HG02870 (cell line): Measurements from ENCODE around the gene NR4A1.

Experiments
- ATAC-seq: cut with Tn5 transposase; IDR thresholded peaks from one replicate; pipeline ENCODE4 v1.9.1; 2021; ENCODE audit warnings: mild to moderate bottlenecking, moderate library complexity; ENCODE audit not compliant: unreplicated experiment

NR4A1 gene

DNA sequence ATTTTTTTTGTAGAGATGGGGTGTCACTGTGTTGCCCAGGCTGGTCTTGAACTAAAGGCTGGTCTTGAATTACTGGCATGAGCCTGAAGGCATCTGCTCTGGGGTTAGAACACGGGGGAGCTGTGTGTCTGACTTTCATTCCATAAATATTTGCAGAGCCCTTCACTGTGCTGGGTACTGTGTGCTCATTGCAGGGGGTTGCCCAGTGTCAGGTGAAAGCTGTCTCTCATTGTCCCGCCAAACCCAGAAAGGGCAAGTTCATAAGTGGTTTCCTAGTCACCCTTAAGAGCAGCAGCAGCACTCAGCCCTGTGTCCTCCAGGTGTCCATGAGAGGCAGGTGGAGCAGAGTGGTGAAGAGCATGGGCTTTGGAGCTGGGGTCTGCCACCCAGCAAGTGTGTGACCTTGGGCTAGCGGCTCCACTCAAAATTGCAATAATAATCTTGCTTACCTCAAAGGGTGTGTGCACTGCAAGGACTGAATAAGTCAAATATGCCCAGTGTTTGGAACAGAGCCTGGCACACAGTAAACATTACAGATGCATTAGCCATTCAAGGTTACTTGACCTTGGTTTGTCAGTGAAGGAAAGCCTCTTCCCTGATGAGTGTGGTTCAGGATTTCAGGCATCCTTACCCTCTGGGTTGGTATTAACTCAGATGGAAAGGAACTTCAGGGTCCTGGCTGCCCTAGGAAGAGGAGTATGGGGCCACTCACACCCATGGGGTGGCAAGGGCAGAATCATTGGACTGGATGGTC is 23.9 kb downstream of the NR4A1 start:
- ATAC-seq: no peak

DNA sequence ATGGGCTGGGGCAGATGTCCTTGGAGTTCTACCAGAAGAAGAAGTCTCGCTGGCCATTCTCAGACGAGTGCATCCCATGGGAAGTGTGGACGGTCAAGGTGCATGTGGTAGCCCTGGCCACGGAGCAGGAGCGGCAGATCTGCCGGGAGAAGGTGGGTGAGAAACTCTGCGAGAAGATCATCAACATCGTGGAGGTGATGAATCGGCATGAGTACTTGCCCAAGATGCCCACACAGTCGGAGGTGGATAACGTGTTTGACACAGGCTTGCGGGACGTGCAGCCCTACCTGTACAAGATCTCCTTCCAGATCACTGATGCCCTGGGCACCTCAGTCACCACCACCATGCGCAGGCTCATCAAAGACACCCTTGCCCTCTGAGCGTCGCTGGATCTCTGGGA is 25.6 kb downstream of the NR4A1 start:
- ATAC-seq: no peak

DNA sequence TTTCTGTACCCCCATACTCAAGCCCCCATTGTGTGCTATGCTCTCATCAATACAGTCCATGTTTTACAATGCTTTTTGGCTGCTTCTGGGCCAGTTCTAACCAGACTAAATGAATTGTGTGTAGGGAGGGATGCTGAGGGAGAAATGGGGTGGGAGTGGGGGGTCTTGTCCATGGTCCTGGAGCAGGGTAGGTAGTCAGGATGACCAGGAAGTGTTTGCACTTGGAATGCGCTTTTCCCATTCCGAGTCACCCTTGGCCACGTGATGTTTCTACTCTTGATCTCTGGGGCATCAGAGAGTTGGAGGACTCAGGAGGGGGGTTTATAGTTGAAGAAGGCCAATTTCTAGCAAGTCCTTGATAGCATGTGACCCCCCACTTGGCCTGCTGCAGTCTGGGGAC is 27.0 kb downstream of the NR4A1 start:
- no peak for ATAC-seq

DNA sequence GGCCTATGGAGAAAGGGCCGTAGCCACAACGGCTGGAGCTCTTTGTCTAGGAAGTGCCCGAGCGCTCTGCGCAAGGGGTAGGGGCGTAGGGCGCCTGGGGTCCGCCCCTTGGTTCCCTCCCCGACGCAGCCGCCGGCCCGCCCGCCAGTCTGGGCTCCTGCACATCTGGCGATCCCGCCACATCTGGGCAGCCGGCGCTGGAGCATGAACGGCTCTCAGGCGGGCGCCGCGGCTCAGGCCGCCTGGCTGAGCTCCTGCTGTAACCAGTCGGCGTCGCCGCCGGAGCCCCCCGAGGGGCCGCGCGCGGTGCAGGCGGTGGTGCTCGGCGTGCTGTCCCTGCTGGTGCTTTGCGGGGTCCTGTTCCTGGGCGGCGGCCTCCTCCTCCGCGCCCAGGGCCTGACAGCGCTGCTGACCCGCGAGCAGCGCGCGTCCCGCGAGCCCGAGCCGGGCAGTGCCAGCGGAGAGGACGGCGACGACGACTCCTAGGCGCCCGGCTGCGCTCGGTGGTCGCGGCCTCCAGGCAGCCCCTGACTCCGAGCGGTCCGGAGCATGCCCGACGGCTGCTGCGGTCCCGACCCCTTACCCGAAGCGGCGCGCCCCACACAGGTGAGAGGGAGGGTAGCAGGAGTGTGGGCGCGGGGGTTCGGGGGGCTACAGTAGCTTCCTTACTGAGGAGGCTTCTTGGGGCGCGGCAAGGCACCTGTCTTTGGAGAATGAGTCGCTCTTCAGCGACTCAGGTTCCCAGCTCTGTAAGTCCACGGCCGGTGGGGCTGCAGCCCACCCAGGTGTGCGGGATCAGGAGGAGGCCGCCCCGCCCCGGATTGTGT is 28.5 kb downstream of the NR4A1 start, which contains the start of gene SMIM41:
TSS of gene SMIM41 (plus strand) at position 129 of the 827 bp plus-strand sequence. CDS start at position 205, 76 bp downstream.
- no peak for ATAC-seq

DNA sequence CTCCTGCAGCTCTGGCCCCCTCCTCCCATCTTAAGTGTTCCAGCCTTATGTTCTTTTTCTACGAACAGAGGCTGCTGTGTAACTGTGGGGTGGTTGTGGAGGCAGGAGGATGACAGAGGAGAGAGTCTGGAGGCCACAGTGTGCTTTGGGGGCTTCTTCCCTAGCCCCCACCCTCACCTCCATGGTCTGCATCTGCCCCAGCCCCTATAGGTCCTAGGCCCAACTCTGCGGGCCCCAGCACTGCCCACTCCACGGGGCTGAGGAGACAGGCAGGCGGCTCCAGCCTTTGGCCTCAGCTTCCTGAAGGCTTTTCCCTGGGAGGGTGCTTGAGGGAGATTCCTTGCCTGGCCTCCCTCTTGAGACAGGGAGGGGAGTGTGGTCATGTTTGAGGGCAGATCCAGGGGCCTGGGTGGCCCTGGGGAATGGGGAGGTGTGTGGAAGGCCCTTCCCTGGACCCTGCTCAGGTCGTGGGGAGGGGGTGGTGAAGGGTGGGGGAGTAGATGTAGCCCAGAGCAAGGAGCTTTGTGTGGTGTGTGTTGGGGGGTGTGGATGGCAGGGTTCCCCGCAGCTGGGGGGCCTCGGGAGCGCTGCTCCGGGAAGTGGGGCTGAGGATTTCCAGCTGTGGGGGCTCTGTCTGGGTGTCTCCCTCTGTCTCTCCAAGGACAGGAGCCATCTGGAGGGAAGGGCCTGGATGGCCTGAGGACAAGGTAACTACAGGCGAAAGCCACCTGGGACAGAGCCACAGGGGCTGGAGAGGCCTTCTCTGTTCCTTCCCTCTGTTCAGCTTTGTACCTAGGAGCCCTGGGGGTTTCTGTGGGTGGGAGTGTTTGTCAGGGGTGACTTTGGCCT is 29.4 kb downstream of the NR4A1 start:
- no peak for ATAC-seq

DNA sequence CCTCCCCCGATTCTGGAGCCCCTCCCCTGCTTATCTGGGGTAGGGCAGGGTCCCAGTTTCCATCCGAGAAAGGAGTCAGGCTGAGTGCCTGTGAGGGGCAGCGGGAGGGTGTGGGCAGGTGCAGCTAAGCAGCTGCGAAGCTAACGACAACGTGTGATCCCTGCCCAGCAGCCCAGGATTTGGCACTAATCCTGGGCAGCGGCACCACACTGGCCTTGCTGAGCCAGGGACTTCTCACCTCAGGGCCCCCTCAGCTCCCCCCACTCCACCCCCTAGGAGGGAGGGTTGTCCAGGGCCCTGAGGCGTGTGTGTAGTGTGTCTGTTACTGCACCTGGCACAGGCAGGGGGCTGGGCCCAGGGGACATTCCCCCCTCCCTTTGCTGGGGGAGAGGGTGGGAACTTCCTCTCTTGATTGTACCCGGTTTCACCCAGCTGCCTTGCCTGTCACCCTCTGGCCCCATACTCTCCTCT is 30.1 kb downstream of the NR4A1 start:
- peak; percentile 44 for ATAC-seq

DNA sequence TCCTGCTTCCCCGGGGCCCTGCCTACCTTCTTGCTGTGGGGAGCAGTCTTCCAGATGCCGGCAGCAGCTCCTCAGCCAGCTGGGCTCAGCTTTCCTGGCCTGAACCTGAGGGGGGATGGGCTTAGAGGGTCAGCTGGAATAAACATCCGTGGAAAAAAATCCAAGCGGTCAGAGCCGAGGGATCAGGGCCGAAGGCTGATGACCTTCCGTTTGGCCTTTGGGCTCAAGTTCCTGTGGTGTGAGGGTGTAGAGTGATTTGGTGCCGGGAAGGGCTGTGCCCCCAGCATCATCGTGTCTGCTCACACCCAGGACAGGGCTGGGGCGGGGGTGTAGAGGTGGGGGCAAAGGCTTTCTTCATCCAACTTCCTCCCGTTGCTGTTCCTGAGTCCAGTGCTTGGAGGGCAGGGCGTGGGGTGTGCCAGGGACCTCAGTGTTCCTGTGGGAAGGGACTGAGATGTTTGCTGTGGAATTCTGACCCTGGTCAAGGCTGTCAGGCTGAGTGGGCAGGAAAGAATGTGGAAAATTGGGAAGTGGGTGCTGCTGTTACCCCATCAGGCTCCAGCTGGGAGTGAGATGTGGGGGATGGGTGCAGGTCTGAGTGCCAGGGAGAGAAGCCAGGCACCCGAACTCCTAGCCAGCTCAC is 30.9 kb downstream of the NR4A1 start:
- no peak for ATAC-seq

DNA sequence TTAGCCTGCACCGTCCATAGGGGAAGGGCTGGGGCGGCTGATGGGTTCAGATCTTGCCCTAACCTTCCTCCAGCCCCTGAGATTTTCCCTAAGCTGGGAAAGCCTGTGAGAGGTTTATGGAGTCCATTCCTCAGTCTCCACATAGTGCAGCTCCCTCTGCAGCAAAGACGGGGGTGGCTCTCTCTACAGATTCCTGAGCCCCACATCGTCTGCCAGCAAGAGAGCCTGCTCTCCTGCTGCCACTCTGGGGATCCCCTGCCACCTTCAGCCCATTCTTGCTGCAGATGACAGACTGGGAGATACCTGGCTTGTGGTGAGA is 31.4 kb downstream of the NR4A1 start:
- no peak for ATAC-seq

DNA sequence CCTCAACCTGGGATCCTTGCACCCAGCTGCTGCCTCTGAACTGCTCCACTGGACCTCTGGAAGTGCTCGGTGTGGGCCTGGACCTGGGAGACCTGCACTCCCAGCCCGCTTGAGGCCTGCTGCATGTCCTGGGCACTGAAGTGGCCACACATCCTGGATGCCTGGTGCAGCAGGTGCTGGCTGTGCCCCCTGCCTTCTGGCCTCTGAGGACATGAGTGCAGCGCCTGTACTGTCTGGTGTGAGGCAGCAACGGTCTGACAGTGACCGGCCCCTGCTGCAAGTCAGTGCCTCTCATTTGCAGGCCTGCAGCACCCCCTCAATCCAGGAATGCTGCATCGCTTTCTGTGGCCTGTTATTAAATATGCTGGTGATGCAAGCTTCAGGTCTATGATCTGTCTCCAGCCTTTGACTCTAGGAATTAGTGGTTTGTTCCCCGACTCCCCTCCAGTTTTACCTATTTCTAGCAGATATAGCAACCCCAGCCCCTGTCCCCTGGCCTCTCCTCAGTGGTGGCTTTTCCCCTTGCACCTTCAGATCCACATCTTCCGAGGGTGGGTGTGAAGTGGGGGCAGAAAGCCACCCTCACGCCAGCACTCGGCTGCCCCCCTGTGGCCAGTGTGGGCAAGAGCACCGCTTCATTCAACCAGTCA is 31.9 kb downstream of the NR4A1 start:
- ATAC-seq: no peak

DNA sequence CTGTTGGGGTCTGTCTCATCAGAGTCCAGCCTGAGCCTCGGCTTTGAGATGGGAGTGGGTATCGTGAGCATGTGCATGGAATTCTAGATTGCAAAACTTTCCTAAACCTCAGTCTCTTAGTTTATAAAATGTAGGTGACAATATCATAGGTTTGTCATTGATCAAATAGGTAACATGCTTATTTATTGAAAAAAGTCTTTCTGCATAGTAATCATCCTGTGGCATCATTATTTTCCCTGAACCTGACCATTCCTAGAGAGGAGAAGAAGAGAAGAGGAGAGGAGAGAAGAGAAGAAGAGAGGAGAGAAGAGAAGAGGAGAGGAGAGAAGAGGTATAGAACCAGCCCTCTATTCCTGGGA is 32.4 kb downstream of the NR4A1 start:
- ATAC-seq: no peak

DNA sequence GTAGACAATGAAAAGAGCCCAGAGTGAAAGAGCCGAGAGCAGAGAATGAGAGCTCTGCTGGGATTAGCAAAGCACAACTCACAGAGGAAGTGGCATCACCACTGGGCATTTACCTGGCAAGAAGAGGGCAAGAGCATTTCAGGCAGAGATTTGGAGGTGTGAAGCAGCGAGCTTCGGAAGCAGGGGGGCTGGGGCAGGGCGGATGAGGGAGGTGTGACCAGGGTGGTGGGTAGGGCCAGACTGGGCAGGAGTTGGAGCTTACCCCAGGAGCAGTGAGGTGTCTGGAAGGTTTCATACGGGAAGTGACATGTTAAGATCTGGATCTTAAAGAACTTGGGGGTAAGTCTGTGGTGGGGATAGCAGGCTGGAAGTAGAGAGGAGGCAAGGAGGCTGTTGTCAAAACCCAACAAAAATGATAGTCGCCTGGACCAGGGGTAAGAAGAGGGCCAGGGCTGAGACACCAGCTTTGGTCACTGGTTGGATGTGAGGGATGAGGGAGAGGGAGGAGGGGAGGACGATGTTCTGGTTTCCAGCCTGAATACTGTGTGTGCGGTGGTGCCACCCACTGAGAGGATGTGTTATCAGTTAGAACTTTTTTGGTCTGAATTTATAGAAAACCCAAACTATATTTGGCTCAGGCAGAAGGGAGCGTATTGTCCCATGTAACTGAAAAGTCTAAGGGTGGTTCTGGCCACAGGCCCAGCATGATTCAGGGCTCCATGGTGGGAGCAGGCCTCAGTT is 33.4 kb downstream of the NR4A1 start:
- no peak for ATAC-seq

DNA sequence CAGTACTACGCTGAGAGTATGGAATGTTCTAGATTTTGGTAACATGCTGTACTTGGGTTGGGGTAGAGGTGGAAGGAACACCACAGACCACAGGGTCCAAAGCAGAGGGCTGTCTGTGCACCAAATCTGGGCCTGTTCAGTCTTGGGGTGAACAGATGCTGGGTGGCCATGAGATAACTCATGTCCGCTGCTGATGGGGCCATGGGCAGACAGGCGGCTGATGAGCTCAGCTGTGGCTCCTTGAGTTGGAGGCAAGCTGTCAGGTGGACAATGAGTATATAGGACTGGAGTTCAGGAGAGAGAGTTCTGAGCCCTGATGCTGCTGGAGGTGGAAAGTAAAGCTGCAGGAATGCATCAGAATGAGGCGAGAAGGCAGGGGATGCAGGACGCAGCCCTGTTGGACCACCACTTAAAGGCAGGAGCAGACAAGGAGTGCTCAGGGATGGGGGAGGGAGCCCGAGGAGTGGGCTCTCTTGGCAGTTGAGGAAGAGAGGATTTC is 34.5 kb downstream of the NR4A1 start:
- no peak for ATAC-seq

DNA sequence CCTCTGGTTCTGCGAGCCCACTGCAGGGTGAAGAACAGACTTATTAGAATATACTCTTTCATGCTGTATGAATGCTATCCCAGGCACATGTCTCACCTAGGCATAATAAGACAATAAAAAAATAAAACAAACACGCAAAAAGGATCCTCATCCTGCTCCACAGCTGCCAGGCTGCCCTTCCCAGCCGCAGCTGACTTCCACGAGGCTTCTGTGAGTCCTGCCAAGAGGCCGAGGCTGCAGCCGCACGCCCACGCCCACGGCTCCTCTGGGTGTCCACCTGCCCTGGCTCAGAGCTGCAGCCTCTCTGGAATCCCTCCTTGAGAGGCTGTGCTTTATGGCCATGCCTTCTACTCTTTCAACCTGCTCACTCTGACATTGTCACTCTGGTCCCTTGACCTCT is 35.1 kb downstream of the NR4A1 start:
- ATAC-seq: no peak

DNA sequence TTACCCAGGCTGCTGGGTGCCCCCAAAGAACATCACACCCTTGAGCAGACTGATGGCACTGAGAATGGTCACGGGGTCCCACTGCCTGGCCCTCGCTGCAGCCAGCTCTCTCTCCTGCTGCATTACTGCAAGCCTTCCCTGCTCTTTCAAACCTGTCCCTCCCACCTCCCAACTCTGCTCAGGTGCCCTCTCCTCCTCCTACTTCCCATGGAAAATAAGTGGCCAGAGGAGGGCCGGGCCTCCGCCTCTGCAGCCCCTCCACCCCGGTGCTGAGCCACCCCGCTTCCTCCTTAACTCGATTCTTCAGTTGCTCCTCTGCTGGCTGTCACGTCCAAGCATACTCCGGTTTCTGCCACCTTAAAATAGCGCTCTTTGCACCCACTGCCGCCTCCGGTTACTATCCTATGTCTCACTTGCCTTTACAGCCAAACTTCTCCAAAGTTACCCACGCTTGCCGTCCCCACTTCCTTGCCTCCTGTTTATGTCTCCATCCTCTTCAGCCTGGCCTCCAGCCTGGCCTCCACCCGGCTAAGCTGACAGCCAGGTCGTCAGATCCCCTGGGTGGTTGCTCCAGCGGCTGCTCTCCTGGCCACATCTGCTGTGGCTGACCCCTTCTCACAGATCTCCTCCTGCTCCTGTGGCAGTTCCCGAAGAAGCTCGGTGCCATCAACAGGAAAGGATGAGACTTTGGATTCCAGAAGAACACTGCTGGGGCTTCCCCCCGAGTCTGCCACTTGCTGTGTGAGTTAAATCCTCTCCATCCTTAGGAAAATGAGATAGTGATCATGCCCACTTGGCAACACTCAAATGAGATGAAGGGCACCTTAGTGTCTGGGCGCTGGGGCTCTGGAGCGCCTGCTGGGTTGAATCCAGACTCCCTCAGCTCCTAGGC is 35.9 kb downstream of the NR4A1 start:
- ATAC-seq: no peak

DNA sequence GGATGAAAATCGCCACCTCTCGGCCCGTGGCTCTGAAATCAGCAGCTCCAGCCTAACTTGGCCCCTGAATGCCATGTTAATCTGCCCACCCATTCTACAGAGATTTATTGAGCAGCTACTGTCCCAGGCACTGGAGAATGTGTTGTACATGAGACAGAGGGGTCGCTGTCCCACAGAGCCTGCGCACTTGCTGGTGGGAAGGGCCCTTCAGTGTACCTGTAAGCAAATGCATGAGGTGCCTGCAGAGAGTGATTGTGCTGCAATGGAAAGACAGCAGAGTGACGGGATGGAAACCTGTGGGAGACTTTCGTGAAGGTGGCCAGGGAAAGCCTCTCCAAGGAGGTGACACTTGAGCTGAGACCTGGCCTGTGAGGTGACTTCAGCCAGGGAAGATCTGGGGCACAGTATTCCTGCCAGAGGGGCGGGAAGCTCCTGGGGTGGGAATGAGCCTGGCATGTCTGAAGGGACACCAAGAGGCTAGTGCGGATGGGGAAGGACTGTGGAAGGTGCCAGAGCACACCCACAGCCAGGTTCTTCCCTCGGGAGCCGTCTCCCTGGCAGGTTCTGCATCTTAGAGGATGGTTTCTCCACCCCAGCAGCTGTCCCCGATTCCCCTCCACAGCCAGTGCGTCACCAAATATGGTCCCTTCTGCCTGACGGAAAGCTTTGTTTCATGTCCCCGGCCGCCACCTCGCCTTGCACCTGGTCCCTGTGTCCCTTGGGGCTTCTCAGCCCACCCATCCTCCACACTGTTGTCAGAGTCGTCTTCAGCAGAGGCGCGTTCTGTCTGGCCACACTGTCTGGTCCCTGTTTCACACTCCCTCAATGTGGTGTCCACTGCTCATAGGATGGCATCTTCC is 36.9 kb downstream of the NR4A1 start:
- ATAC-seq: no peak

DNA sequence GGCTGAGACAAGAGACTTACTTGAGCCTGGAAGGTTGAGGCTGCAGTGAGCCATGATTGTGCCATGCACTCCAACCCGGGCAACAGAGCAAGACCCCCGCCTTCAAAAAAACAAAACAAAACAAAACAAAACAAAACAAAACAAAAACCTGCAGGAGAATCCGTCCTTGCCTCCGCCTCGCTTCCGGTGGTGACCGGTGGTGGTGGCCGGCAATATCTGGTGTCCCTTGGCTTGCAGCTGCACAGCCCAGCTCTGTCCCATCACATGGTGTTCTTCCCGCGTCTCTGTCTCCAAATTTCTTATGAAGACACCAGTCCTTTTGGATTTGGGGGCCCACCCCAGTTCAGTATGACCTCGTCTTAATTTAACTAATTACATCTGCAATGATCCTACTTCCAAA is 38.2 kb downstream of the NR4A1 start:
- no peak for ATAC-seq

DNA sequence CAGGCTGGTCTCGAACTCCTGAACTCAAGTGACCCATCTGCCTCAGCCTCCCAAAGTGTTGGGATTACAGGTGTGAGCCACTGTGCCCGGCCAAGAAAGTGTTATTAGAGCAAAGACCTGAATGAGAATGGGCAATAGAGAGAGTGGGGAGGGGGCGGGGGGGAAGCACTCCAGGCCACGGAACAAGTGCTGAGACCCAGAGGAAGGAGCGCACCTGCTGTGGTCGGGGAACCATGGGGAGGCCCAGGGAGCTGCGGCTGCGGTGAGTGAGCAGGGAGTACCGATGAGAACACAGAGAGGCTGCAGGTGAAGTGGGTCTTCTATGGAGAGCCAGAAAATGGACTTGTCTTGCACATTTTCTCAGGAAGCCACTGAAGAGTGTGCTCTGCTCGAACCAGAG is 39.0 kb downstream of the NR4A1 start:
- ATAC-seq: no peak

DNA sequence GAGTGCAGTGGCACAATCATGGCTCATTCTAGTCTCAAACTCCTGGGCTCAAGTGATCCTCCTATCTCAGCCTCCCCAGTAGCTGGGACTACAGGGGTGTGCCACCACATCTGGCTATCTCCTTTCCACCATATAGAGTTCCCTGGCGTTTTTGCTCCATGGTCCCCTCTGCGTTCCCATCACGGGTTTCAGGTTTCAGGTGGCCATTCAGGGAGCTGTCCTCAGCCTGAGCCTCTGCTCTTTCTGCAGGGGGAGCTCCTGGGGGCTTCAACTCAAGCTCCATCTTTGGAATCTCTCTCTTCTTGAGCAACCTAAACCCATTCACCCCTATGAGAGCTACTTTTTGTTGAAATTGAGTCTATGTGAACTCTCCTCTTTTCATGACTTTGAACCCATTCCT is 39.8 kb downstream of the NR4A1 start:
- no peak for ATAC-seq
